ENCODE measurements around the gene AGTRAP. TPM values are rescaled to one million over a fixed set of nuclear protein-coding genes. Genes with fewer than 3 reads are reported as not detected.

AGTRAP gene
- total and polyA plus RNA-seq, 2 experiments from 2014 or later: 34.2 to 71.9 TPM

DNA sequence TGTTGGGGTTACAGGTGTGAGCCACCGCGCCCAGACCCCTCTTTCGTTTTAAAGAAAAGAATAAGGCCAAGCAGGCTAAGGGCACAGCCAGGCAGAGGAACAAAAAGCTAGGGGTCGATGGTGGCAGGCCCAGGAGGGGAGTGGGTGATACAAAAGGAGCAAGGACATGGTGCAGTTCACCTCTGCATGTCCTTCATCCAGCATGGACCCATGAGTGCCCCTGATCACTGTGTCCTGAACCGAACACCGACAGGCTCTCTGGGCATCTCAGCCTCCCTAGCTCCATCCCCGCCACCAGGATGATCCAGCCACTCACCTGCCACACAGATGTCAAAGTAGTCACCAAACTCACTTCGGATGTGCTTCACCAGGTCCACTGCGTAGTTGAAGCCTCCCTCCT is 64.0 kb downstream of the AGTRAP start:
- DNase-seq (ENCODE audit: low spot score): no peak
- Histone ChIP-seq H3K9me3 (ENCODE audit: low read depth) (no peaks in the 10 kb centered on the region), H3K27ac (no peak overlapping the region), H3K79me2 (peaks cover 24% of the 10 kb centered on the region), H3K36me3 (replicated peaks; ENCODE audit: insufficient read depth, low read depth) (no peaks in the 10 kb centered on the region), H3K4me2 (no peak overlapping the region), H2AFZ (no peak overlapping the region), H4K20me1 (ENCODE audit: insufficient read depth, poor library complexity, severe bottlenecking) (no peaks in the 10 kb centered on the region), H3K9me2 (replicated peaks; ENCODE audit: insufficient read depth) (no peaks in the 10 kb centered on the region), H3K27me3 (no peaks in the 10 kb centered on the region), H3K4me1 (ENCODE audit: insufficient read depth) (peaks cover 17% of the 10 kb centered on the region), H3K4me3 (no peak overlapping the region)
- 98% methylated on average over 9 of the region's 9 CpGs for WGBS (ENCODE audit: low lambda C conversion rate, missing lambda C conversion rate)
- TF ChIP-seq EZH2 (IDR thresholded peaks at IDR 0.05; ENCODE audit: borderline replicate concordance) (no peak), CTCF (IDR thresholded peaks at IDR 0.05; ENCODE audit: poor library complexity) (no peak), EZH2phosphoT487 (IDR thresholded peaks at IDR 0.05; ENCODE audit: low read depth, severe bottlenecking, unreplicated experiment) (no peak)

GRCh38 chr1:11800391-11800755 is 64.4 kb downstream of the AGTRAP start:
- no peak overlapping the region for H3K27ac ChIP-seq
- H3K27me3 ChIP-seq: no peaks in the 10 kb centered on the region
- H3K79me2 ChIP-seq: peaks cover 24% of the 10 kb centered on the region
- WGBS (ENCODE audit: low lambda C conversion rate, missing lambda C conversion rate): over 99% methylated on average over 8 of the region's 8 CpGs
- H3K9me3 ChIP-seq (ENCODE audit: low read depth): no peaks in the 10 kb centered on the region
- H3K9me2 ChIP-seq (replicated peaks; ENCODE audit: insufficient read depth): no peaks in the 10 kb centered on the region
- H3K4me1 ChIP-seq (ENCODE audit: insufficient read depth): peaks cover 17% of the 10 kb centered on the region
- no peak overlapping the region for H3K4me3 ChIP-seq
- no peak for DNase-seq (ENCODE audit: low spot score)
- no peak overlapping the region for H2AFZ ChIP-seq
- no peaks in the 10 kb centered on the region for H3K36me3 ChIP-seq (replicated peaks; ENCODE audit: insufficient read depth, low read depth)
- no peak overlapping the region for H3K4me2 ChIP-seq
- no peaks in the 10 kb centered on the region for H4K20me1 ChIP-seq (ENCODE audit: insufficient read depth, poor library complexity, severe bottlenecking)
- TF ChIP-seq EZH2 (IDR thresholded peaks at IDR 0.05; ENCODE audit: borderline replicate concordance): no peak

Other genes starting within 250 kb of the AGTRAP start
- 122 and 134 TPM in 2 replicates for gene FBXO2, start 81.7 kb upstream of the AGTRAP start, total RNA-seq
- gene FBXO2, start 81.7 kb upstream of the AGTRAP start, polyA plus RNA-seq: 339 and 349 TPM in 2 replicates
- gene FBXO44, start 81.3 kb upstream of the AGTRAP start, total RNA-seq: 15.9 and 24.8 TPM in 2 replicates
- 37.9 and 41.2 TPM in 2 replicates for gene FBXO44, start 81.3 kb upstream of the AGTRAP start, polyA plus RNA-seq
- 19.4 and 21.5 TPM in 2 replicates for gene FBXO6, start 71.9 kb upstream of the AGTRAP start, total RNA-seq
- 28.9 and 30.0 TPM in 2 replicates for gene FBXO6, start 71.9 kb upstream of the AGTRAP start, polyA plus RNA-seq
- 40.6 and 46.8 TPM in 2 replicates for gene MAD2L2, start 55.0 kb upstream of the AGTRAP start, total RNA-seq
- 63.2 and 72.7 TPM in 2 replicates for gene MAD2L2, start 55.0 kb upstream of the AGTRAP start, polyA plus RNA-seq
- gene DRAXIN, start 44.4 kb upstream of the AGTRAP start, total RNA-seq: 0.16 and 0.60 TPM in 2 replicates
- 0.28 TPM in 1 of 2 replicates, not detected in the other for gene DRAXIN, start 44.4 kb upstream of the AGTRAP start, polyA plus RNA-seq
- gene C1orf167, start 26.1 kb downstream of the AGTRAP start, total RNA-seq: not detected in 2 replicates
- gene C1orf167, start 26.1 kb downstream of the AGTRAP start, polyA plus RNA-seq: 0.37 TPM in 1 of 2 replicates, not detected in the other
- gene MTHFR, start 69.8 kb downstream of the AGTRAP start, total RNA-seq: 29.3 and 31.0 TPM in 2 replicates
- gene MTHFR, start 69.8 kb downstream of the AGTRAP start, polyA plus RNA-seq: 17.6 and 25.7 TPM in 2 replicates
- gene CLCN6, start 70.1 kb downstream of the AGTRAP start, total RNA-seq: 14.1 and 15.3 TPM in 2 replicates
- gene CLCN6, start 70.1 kb downstream of the AGTRAP start, polyA plus RNA-seq: 23.6 and 34.2 TPM in 2 replicates
- gene NPPA, start 111.6 kb downstream of the AGTRAP start, total RNA-seq: not detected in 2 replicates
- gene NPPA, start 111.6 kb downstream of the AGTRAP start, polyA plus RNA-seq: 0.22 and 1.1 TPM in 2 replicates
- 1.6 and 3.9 TPM in 2 replicates for gene NPPB, start 122.8 kb downstream of the AGTRAP start, total RNA-seq
- gene NPPB, start 122.8 kb downstream of the AGTRAP start, polyA plus RNA-seq: 4.3 and 6.7 TPM in 2 replicates
- 63.6 and 73.1 TPM in 2 replicates for gene KIAA2013, start 190.3 kb downstream of the AGTRAP start, total RNA-seq
- 85.1 and 85.5 TPM in 2 replicates for gene KIAA2013, start 190.3 kb downstream of the AGTRAP start, polyA plus RNA-seq
- gene PLOD1, start 198.6 kb downstream of the AGTRAP start, total RNA-seq: 153 and 184 TPM in 2 replicates
- 195 and 200 TPM in 2 replicates for gene PLOD1, start 198.6 kb downstream of the AGTRAP start, polyA plus RNA-seq
- 45.1 and 54.3 TPM in 2 replicates for gene MFN2, start 244.3 kb downstream of the AGTRAP start, total RNA-seq
- gene MFN2, start 244.3 kb downstream of the AGTRAP start, polyA plus RNA-seq: 35.1 and 43.1 TPM in 2 replicates

Data from hepatocyte (in vitro differentiated cells).